HEK293 (cell line): ENCODE data around the gene PODN.

ENCODE experiments used
- GLIS2 ChIP-seq: fragments of 450-650 bp; formaldehyde crosslinking; IDR thresholded peaks from 2 replicates; pipeline ENCODE4 v1.5.1; 2016; ENCODE audit warnings: missing biosample characterization, missing genetic modification characterization
- PATZ1 ChIP-seq: fragments of 450-650 bp; formaldehyde crosslinking; IDR thresholded peaks from 2 replicates; pipeline ENCODE4 v1.5.1; 2016; ENCODE audit warnings: missing biosample characterization, missing genetic modification characterization
- PBX3 ChIP-seq: sonication (generic); formaldehyde crosslinking; IDR thresholded peaks from 2 replicates; pipeline ENCODE4 v1.8.1; 2022; ENCODE audit warnings: mild to moderate bottlenecking, moderate library complexity, missing genetic modification reagents
- REST ChIP-seq: fragments of 450-650 bp; formaldehyde crosslinking; IDR thresholded peaks from 2 replicates; pipeline ENCODE4 v1.5.1; 2016; ENCODE audit warnings: missing biosample characterization, missing genetic modification characterization
- ZBTB21 ChIP-seq: fragments of 450-650 bp; formaldehyde crosslinking; IDR thresholded peaks from 2 replicates; pipeline ENCODE4 v1.5.1; 2017; ENCODE audit warnings: missing biosample characterization, missing genetic modification characterization
- ZBTB44 ChIP-seq: fragments of 450-650 bp; IDR thresholded peaks from 2 replicates; pipeline ENCODE4 v1.5.1; 2018; ENCODE audit warnings: missing biosample characterization, mild to moderate bottlenecking, missing genetic modification characterization
- ZNF274 ChIP-seq, 2 experiments: fragments of 200-500 bp in 1 of 2; fragments of 450-650 bp in 1 of 2; sonication (Bioruptor generic) in 1 of 2; formaldehyde crosslinking in 1 of 2; IDR thresholded peaks; 2 replicates each; pipeline versions ENCODE4 v1.5.1 to v1.6.1; 2014 to 2016; ENCODE audit warnings: borderline replicate concordance in 1 of 2, inconsistent platforms in 1 of 2, low read length in 1 of 2, missing biosample characterization in 1 of 2, missing genetic modification characterization in 1 of 2
- ZNF311 ChIP-seq: fragments of 450-650 bp; formaldehyde crosslinking; IDR thresholded peaks from 2 replicates; pipeline ENCODE4 v1.5.1; 2017; ENCODE audit warnings: missing biosample characterization, missing genetic modification characterization, borderline replicate concordance
- ZNF416 ChIP-seq: fragments of 450-650 bp; formaldehyde crosslinking; IDR thresholded peaks from 2 replicates; pipeline ENCODE4 v1.5.1; 2016; ENCODE audit warnings: missing biosample characterization, missing genetic modification characterization
- ZNF629 ChIP-seq: fragments of 450-650 bp; formaldehyde crosslinking; IDR thresholded peaks from 2 replicates; pipeline ENCODE4 v1.5.1; 2017; ENCODE audit warnings: missing biosample characterization, missing genetic modification characterization
- TF ChIP-seq, protein P1 (sequence below): fragments of 450-650 bp; formaldehyde crosslinking; IDR thresholded peaks from 2 replicates; pipeline ENCODE4 v1.5.1; 2016; ENCODE audit warnings: missing biosample characterization, missing genetic modification characterization
- TF ChIP-seq, protein P2 (sequence below): fragments of 450-650 bp; formaldehyde crosslinking; optimal IDR thresholded peaks from 2 replicates; pipeline ENCODE3; 2016; ENCODE audit warnings: missing biosample characterization, mild to moderate bottlenecking, missing genetic modification characterization

- TF ChIP-seq, protein P1, sequence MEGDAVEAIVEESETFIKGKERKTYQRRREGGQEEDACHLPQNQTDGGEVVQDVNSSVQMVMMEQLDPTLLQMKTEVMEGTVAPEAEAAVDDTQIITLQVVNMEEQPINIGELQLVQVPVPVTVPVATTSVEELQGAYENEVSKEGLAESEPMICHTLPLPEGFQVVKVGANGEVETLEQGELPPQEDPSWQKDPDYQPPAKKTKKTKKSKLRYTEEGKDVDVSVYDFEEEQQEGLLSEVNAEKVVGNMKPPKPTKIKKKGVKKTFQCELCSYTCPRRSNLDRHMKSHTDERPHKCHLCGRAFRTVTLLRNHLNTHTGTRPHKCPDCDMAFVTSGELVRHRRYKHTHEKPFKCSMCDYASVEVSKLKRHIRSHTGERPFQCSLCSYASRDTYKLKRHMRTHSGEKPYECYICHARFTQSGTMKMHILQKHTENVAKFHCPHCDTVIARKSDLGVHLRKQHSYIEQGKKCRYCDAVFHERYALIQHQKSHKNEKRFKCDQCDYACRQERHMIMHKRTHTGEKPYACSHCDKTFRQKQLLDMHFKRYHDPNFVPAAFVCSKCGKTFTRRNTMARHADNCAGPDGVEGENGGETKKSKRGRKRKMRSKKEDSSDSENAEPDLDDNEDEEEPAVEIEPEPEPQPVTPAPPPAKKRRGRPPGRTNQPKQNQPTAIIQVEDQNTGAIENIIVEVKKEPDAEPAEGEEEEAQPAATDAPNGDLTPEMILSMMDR (tag by site-specific recombination): no peak
- TF ChIP-seq ZNF629 (no peak), ZBTB21 (no peak), ZNF416 (tag by site-specific recombination) (no peak), REST (no peak), PBX3 (CRISPR knock-in tag) (no peak), PATZ1 (tag by site-specific recombination) (no peak), ZBTB44 (no peak), ZNF311 (tag by site-specific recombination) (no peak), ZNF274 (IDR thresholded peaks at IDR 0.05; ENCODE audit: low read length) (no peak), ZNF274 (tag by site-specific recombination; IDR thresholded peaks at IDR 0.05; ENCODE audit: borderline replicate concordance) (no peak), GLIS2 (tag by site-specific recombination) (no peak)
- TF ChIP-seq, protein P2, sequence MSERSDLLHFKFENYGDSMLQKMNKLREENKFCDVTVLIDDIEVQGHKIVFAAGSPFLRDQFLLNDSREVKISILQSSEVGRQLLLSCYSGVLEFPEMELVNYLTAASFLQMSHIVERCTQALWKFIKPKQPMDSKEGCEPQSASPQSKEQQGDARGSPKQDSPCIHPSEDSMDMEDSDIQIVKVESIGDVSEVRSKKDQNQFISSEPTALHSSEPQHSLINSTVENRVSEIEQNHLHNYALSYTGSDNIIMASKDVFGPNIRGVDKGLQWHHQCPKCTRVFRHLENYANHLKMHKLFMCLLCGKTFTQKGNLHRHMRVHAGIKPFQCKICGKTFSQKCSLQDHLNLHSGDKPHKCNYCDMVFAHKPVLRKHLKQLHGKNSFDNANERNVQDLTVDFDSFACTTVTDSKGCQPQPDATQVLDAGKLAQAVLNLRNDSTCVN (tag by site-specific recombination): no peak
Observed at GRCh38 chr1:53088616-53089300, 26.7 kb downstream of the PODN start.
